ENCODE data around the gene DNAJC5. TPM values are rescaled to one million over a fixed set of nuclear protein-coding genes. Genes with fewer than 3 reads are reported as not detected.
A peak's percentile ranks its signal among the peaks of the same experiment; 100 is the strongest.

Gene DNAJC5
- total and polyA plus RNA-seq, 2 experiments from 2014 or later = 7.1 to 33.5 TPM

DNA sequence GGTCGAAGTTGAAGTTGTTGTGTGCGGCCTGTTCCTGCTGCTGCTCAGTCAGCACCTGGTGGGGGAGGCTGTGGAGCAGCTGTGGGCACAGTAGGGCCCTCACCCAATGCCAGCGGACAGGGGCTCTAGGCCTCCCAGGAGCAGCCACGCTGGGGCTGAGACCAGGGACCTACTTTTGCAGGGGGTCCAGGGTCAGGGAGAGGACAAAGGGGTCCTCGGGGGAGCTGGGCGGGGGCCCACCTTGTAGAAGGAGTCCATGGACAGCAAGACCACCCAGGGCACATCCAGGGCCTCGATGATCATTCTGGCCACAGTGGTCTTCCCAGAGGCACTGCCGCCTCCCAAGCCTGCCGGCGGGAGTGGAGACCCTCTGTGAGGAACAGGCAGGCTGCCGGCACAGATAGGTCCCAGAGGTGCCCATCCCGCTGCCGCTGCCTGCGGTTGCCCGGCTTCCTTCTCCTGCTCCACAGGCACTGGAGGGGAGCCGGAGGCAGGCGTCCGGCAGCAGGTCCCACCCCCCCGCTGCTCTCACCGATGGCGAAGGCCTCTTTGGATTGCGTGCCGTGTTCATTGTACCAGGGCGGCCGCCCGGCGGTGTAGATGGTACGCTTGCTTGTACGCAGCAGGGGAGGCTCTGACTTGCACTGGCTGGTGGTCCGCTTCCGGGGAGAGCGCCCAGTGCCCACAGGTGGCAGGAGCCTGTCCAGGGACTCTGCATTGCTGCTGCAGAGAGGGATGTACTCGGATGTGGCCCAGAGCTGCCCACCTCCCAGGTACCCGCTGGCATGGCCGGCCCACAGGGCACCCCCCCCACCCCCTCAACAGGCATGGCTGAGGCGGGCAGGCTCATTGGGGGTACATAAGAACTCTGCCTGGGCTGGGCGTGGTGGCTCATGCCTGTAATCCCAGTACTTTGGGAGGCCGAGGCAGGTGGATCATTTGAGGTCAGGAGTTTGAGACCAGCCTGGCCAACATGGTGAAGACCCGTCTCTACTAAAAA, 51.3 kb downstream of the DNAJC5 start:
- peaks cover 11% of the 10 kb centered on the region for H4K20me1 ChIP-seq (replicated peaks; ENCODE audit: insufficient read depth)
- H2AFZ ChIP-seq = no peak overlapping the region
- ATAC-seq (no peak), DNase-seq (ENCODE audit: low spot score) (no peak)
- no peaks in the 10 kb centered on the region for H3K9me2 ChIP-seq (ENCODE audit: insufficient read depth)
- H3K79me2 ChIP-seq (replicated peaks; ENCODE audit: insufficient read depth) = peaks cover 44% of the 10 kb centered on the region
- peaks cover 21% of the 10 kb centered on the region; the same call in 1 of the 2 replicates for H3K4me1 ChIP-seq (ENCODE audit: insufficient read depth)
- Mint-ChIP-seq H3K4me1 (peaks cover 22% of the 10 kb centered on the region), H3K36me3 (ENCODE audit: low read depth) (peaks cover 23% of the 10 kb centered on the region), H3K4me3 (no peak overlapping the region), H3K9me3 (peaks cover 8% of the 10 kb centered on the region; the same call in 1 of the 3 replicates), H3K27me3 (ENCODE audit: insufficient read depth, low read depth, poor library complexity) (peaks cover 28% of the 10 kb centered on the region), H3K27ac (no peak overlapping the region)
- H3K36me3 ChIP-seq (ENCODE audit: insufficient read depth) = no peaks in the 10 kb centered on the region
- TF ChIP-seq CREB1 (CRISPR knock-in tag; IDR thresholded peaks at IDR 0.05; ENCODE audit: low read depth) (no peak), NANOG (IDR thresholded peaks at IDR 0.05; ENCODE audit: borderline replicate concordance) (no peak), EZH2 (IDR thresholded peaks at IDR 0.05; ENCODE audit: low read depth, unreplicated experiment) (no peak), ZNF331 (CRISPR knock-in tag; IDR thresholded peaks at IDR 0.05; ENCODE audit: low read depth) (no peak), POLR2AphosphoS5 (IDR thresholded peaks at IDR 0.05; ENCODE audit: low read depth) (no peak), EZH2phosphoT487 (IDR thresholded peaks at IDR 0.05; ENCODE audit: unreplicated experiment) (no peak)
- TF ChIP-seq, protein P1, sequence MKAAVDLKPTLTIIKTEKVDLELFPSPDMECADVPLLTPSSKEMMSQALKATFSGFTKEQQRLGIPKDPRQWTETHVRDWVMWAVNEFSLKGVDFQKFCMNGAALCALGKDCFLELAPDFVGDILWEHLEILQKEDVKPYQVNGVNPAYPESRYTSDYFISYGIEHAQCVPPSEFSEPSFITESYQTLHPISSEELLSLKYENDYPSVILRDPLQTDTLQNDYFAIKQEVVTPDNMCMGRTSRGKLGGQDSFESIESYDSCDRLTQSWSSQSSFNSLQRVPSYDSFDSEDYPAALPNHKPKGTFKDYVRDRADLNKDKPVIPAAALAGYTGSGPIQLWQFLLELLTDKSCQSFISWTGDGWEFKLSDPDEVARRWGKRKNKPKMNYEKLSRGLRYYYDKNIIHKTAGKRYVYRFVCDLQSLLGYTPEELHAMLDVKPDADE (IDR thresholded peaks at IDR 0.05) = no peak
- H3K27ac ChIP-seq (ENCODE audit: low read depth) = no peak overlapping the region
- H3K27me3 ChIP-seq (ENCODE audit: insufficient read depth) = no peaks in the 10 kb centered on the region
- H3K4me2 ChIP-seq = no peak overlapping the region
- H3F3A ChIP-seq (replicated peaks; ENCODE audit: low read depth) = peaks cover 27% of the 10 kb centered on the region
- H3K4me3 ChIP-seq = no peak overlapping the region

DNA sequence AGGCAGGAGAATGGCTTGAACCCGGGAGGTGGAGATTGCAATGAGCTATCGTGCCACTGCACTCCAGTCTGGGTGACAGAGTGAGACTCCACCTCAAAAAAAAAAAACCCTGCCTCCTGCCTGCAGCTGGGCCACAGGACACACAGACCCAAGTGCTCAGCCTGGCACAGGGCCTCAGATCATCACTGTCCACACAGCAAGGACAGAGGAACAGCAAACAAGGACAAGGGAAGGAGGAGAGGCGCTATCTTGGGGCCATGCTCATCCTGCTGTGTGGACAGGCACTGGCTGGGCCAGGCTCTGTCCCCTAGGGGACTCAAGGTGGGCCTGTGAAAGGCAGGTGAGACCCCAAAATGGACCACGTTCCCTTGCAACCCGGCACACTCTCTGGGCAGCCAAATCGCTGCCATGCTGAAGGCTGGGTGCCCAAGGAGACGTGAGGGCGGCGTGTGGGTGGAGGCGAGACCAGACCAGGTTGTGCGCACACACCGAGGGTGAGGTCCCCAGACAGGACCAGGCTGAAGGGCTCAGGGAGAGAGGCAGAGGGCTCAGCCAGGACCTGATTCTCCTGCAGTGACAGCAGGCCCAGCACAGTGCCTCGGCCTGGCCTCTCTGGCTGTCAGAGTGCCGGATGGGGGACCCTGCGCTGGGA, 52.2 kb downstream of the DNAJC5 start:
- H3F3A ChIP-seq (replicated peaks; ENCODE audit: low read depth) = peaks cover 27% of the 10 kb centered on the region
- H3K4me3 ChIP-seq = no peak overlapping the region
- ATAC-seq (no peak), DNase-seq (ENCODE audit: low spot score) (no peak)
- H3K4me2 ChIP-seq = no peak overlapping the region
- no peaks in the 10 kb centered on the region for H3K27me3 ChIP-seq (ENCODE audit: insufficient read depth)
- Mint-ChIP-seq H3K4me3 (no peak overlapping the region; the same call in 2 of the 3 replicates), H3K27ac (peak overlapping the region; percentile 89), H3K9me3 (peaks cover 8% of the 10 kb centered on the region; the same call in 1 of the 3 replicates), H3K27me3 (ENCODE audit: insufficient read depth, low read depth, poor library complexity) (peaks cover 25% of the 10 kb centered on the region), H3K36me3 (ENCODE audit: low read depth) (peaks cover 23% of the 10 kb centered on the region), H3K4me1 (peaks cover 22% of the 10 kb centered on the region)
- H2AFZ ChIP-seq = no peak overlapping the region
- H3K9me2 ChIP-seq (ENCODE audit: insufficient read depth) = no peaks in the 10 kb centered on the region
- TF ChIP-seq, protein P2, sequence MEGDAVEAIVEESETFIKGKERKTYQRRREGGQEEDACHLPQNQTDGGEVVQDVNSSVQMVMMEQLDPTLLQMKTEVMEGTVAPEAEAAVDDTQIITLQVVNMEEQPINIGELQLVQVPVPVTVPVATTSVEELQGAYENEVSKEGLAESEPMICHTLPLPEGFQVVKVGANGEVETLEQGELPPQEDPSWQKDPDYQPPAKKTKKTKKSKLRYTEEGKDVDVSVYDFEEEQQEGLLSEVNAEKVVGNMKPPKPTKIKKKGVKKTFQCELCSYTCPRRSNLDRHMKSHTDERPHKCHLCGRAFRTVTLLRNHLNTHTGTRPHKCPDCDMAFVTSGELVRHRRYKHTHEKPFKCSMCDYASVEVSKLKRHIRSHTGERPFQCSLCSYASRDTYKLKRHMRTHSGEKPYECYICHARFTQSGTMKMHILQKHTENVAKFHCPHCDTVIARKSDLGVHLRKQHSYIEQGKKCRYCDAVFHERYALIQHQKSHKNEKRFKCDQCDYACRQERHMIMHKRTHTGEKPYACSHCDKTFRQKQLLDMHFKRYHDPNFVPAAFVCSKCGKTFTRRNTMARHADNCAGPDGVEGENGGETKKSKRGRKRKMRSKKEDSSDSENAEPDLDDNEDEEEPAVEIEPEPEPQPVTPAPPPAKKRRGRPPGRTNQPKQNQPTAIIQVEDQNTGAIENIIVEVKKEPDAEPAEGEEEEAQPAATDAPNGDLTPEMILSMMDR (conservative IDR thresholded peaks at IDR 0.05; ENCODE audit: low read depth in 2 of 2) = no peak
- no peak for TF ChIP-seq EZH2 (IDR thresholded peaks at IDR 0.05; ENCODE audit: low read depth, unreplicated experiment)
- H4K20me1 ChIP-seq (replicated peaks; ENCODE audit: insufficient read depth) = peaks cover 11% of the 10 kb centered on the region
- H3K79me2 ChIP-seq (replicated peaks; ENCODE audit: insufficient read depth) = peaks cover 51% of the 10 kb centered on the region
- H3K4me1 ChIP-seq (ENCODE audit: insufficient read depth) = peaks cover 21% of the 10 kb centered on the region; the same call in 1 of the 2 replicates
- no peaks in the 10 kb centered on the region for H3K36me3 ChIP-seq (ENCODE audit: insufficient read depth)
- no peak overlapping the region for H3K27ac ChIP-seq (ENCODE audit: low read depth)
